Stimulated activated CD8-positive, alpha-beta memory T cell treated with anti-CD3 and anti-CD28 coated beads, Interleukin-4, amount 100 ng/mL, for 4 hours (primary cell): ENCODE results near the gene MYLIP.

Experiments used
- DNase-seq, 2 donors: peaks; one replicate each; pipeline ENCODE4 v3.0.0-alpha.2; 2020; ENCODE audit warnings: low read depth in 2 of 2, low spot score in 1 of 2

The MYLIP gene

DNA sequence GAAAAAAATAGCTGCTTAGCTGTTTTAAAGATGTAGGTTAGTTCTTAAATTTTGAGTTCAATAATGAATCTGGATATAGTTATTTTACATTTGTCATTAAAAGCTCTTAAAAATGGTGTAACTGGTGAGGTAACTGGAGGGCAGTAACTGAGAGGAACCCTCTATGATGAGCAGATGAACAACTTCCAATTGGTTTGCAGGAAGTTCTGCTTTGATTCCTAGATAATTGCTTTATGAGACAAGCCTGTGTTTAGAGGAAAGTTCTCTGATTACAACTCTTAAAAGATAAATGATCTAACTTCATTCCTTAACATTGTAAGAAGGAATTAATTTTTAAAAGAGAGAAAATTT, 8.5 kb downstream of the MYLIP start:
- no peak for DNase-seq

- DNase-seq: no peak
These were observed 10.7 kb downstream of the MYLIP start for GRCh38 chr6:16139556-16139955.

GRCh38 chr6:16140607-16141006, 11.7 kb downstream of the MYLIP start:
- DNase-seq: no peak

DNA sequence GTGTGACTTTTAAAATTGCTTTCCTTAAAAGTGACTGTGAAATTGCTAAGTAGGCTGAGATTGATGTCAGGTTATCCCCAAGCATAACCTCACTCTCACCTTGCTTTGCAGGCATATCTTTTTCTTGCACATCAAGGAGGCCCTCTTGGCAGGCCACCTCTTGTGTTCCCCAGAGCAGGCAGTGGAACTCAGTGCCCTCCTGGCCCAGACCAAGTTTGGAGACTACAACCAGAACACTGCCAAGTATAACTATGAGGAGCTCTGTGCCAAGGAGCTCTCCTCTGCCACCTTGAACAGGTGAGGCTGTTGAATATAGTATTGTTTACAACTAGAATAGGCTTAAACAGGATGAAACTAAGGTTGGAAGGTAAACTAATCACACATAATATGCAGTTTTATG, 12.6 kb downstream of the MYLIP start:
- DNase-seq: no peak

DNA sequence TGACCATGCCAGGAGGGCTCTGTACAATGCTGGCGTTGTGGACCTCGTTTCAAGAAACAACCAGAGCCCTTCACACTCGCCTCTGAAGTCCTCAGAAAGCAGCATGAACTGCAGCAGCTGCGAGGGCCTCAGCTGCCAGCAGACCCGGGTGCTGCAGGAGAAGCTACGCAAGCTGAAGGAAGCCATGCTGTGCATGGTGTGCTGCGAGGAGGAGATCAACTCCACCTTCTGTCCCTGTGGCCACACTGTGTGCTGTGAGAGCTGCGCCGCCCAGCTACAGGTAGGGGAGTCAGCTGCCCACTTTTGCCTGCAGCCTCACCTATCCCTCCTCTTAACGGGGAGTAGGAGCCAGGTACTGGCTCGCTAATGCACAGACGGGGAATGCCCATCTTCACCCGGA, 16.2 kb downstream of the MYLIP start:
- DNase-seq: no peak

DNA sequence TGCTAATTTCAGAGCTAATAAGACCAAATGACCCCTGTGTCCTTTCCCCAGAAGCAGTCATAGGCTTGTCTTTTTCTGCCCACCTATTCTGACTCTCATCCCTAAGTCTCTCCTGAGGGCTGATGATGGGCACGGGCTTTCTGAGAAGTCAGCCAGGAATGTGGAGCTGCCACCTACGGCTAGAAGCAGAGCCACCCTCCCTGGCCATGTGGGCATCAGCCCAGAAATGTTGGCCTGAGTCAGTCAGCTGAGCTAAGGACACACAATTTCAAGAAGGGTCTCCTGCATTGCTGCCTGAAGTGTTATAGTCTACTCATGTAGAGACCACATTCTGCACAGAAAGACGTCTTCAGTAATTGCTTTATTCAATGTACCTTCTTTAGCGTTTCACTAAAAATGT, 17.1 kb downstream of the MYLIP start:
- DNase-seq: no peak

- no peak for DNase-seq
These were observed 17.7 kb downstream of the MYLIP start for GRCh38 chr6:16146527-16146955.

- no peak for DNase-seq
These were observed 19.6 kb downstream of the MYLIP start for GRCh38 chr6:16148498-16148897.

- no peak for DNase-seq
These were observed 20.4 kb downstream of the MYLIP start for GRCh38 chr6:16149305-16149704.

DNA sequence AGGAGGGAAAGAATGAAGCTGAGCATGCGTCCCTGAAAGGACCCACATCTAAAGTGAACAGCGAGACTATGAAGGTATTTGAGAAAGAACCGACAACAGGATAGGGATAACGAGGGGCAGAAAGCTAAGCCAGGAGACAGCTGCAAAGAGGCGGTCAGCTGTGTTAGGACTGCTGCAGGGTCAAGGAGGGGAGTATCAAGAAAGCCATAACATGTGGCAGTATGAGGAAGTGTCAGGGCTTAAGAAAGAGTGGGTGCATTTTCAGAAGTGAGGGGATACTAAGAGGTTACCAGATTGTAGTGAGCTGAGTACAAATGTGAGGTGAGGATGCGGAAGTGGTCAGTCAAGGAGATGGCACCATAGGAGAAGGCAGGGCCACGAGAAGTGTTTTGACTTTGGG, 21.2 kb downstream of the MYLIP start:
- DNase-seq: no peak

GRCh38 chr6:16153211-16153820, 24.4 kb downstream of the MYLIP start:
- DNase-seq: no peak

DNA sequence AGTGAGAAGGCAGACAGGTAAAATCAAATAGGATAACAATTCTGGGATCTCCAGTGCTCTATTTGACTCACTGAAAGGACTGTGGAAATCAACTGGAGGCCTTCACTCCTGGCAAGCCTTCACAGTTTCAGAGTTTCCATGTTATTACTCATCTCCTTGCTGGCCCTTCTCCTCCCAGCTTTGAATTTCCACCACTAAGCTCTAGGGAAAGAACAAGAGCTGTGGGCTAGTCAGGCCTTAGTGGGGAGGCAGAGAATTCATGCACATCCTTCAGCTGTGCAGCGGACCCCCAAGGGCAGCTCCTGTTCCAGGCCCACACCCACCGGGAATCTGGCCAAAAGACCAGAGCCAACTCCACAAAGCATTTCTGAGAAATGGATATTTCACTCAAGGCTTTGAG, 26.0 kb downstream of the MYLIP start:
- no peak for DNase-seq

DNA sequence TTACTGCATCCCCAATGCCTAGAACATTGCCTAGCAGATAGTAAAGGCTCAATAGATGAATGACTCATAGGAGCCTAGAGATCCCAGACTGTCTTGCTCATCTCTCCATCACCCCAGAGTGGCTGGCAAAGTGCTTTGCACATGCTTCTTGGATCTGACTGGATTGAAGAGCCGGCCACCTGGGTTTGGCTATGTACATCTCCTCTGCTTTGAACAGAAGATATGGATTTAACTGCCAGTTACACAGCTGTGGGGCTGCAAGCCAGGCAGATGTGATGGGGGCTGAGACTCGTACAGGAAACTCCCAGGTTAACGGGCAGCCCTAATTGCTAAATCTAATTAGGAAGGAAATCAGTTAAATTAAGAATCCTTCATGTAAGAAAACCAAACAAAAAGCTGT, 28.6 kb downstream of the MYLIP start:
- DNase-seq: no peak

- DNase-seq: no peak
These were observed 29.0 kb downstream of the MYLIP start for GRCh38 chr6:16157909-16158308.

DNA sequence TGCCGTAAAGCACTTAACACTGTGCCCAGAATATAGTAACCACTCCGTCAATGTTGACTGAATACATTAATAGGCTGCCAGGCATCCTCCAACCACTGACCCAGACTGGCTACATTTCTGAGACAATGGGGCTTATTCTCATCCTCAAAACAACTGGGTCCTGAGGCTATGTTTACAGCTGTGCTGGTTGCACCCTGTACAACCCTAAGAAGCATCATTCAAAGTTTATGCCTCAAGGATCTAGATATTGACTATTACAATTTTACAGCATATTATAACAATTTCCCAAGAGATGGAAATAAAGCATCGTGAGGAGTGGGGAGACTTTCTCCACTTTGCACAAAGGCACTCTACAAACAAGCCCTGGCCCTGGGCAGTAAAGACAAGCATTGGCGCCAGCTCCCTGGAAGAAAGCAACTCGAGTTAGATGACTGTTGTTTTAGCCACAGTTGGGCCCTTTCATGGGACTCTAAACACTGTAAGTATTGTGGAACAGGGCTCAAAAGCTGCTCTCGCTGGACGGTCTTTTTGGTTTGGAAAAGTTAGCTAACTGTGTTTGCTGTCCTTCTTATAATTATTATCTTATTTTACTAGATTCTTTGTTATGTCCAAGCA, 30.2 kb downstream of the MYLIP start:
- no peak for DNase-seq

DNA sequence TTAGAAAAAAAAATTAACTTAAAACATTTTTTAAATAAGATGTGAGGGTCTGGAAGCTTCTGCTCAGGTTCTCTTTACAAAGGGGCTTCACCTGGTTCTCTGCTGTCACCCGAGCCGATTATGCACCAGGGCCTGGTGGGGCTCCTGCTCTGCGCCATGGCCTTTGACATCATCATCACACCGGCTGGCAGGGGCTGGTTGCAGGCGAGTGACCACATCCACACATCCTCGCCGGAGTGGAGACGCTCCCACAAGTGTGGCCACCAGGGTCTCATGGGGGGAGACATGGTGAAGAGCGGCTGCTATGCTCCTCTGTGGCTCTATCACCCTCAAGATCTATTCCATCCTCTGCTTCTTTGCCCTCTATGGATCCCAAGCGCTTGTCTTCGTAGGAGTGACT, 31.9 kb downstream of the MYLIP start:
- no peak for DNase-seq

DNA sequence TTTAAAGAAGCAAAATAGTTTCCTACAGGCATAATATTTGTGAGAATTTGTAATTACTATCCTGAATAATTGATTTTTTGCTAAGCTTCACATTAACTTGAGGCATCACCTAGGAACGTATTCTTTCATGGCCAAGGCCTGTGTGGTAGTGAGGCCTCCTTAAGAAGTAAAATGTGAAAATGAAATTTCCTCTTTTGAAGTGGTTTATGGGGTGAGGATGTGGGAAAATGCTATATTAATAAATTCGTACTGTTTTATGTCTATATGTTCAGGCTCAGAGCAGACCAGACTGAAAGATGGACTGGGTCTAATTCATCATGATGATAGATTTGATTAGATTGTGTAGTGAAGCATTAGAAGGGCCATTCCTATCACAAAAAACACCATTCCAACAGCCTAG, 33.1 kb downstream of the MYLIP start:
- no peak for DNase-seq

DNA sequence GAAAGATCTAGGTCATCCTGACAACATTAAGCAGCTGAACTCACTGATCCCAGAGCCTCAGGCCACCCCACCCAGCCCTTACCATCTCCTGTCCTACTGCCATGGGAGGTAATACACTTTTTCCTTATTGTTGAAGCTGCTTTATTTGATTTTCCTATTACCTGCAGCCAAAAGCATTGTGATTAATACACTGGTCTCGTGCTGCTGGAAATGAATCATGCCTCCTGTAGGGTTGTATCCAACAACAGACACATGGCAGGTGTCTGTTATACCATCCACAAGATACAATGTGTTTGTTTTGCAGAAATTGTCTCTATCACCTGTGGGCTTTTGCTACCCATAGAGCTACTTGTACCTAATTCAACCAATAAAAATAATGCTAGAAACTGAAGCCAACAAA, 34.2 kb downstream of the MYLIP start:
- DNase-seq: no peak

DNA sequence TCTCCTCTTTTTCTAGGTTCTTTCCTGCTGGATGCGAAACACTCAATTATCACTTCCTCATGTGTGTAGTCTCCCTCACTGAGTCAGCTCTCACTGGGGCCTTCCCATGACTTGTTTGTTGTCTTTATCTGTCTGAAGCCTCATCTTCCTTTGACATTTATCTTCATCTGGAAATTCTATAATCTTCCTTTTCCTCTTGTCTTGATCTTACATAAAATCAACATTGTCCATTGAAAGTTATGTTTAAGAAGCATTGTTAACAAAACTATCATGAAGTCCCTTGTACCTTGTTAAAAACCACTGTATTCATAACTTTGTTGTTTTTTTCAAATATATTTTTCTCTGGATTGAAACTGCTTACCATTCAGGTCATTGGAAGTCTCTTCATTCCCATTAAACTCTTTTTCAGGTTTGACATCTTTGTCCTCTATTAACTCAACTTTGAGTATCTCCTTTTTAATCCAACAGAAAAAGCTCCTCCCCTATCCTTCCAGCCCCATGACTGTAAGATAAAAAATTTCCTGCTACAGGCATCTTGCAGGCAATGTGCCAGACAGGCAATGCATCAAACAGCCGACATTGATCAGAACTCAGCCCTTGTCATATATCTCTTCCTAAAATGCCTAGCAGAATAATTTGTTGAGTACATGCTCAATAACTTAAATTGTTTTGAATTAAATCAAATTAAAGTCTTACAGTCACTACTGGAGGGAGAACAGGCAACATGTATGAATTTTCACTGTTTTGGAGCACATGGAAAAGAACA, 34.8 kb downstream of the MYLIP start:
- no peak for DNase-seq

- DNase-seq: no peak
These were observed 36.8 kb downstream of the MYLIP start for GRCh38 chr6:16165641-16166040.

- no peak for DNase-seq
These were observed 38.2 kb downstream of the MYLIP start for GRCh38 chr6:16166871-16167608.

DNA sequence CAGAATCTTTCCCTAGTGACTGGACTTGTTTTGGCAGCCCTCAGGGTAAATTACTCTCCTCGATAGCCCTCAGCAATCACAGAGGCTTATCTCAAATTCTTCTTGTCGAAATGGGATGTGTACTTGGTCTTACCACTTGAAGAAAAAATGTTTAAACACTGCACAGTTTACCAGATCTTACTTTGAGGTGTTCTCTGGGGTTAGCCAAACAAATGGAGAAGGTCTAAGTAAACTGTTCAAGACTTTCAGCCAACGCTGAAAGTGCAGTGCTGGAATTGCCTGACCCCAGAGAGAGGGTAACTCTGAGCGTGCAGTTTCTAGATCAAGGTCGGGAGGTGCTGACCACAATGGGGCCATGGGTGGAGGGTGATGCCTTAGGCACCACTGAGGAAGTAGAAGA, 39.2 kb downstream of the MYLIP start:
- DNase-seq: no peak
